Measurements from ENCODE around the gene GABRB1.

Gene GABRB1

GRCh38 chr4:47120783-47121182 lies 89.4 kb downstream of the GABRB1 start:
- DNase-seq = peak; percentile 20

DNA sequence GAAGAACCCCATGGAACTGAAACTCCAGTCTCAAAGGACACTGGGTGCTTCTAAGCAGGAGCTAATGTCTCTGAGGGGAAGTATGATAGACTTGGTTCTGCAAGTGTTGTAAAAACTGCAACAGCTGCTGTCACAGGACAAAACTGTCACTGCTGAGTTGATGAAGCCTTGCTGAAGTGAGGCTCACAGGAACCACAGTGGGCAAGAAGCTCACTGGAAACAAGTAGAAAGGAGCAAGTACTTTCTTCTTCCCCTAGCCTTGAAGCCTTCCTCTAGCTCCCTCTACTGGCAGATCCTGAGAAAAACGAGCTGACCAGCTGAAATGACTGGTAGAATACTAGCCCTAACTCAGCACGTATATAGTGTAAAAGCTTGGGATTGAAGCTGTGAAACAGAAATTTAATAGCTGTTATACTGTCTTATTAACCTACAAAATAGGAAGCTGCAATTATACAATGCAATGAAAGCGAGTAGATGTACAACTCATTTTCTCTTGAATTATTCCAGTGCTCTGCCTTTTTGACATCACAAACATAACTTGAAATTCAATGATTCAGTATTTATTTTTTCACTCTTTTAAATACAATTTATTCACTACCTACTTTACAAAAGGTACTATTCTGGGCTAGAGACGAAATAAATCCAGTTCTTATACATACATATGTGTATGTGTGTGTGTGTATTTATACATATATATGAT lies 91.4 kb downstream of the GABRB1 start:
- DNase-seq = peak; percentile 56

DNA sequence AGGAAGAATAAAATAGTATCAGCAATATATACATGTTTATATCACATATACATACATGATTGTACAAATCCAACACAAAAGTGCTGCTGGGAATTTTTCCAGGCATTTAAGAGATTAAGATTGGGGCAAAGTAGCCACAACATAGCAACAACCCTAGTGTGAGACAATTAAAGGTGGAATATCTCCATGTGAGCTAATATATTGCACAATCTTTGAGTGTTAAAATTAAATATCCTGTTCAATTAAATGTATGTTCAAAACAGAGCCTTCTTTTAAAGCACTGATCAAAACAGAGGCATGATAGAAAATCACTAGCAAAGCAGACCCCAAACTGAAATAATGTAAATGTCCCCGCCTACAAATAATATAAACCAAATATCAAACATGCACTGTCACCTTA lies 97.6 kb downstream of the GABRB1 start:
- DNase-seq = no peak

GRCh38 chr4:47135210-47135609 lies 103.8 kb downstream of the GABRB1 start:
- DNase-seq = no peak

DNA sequence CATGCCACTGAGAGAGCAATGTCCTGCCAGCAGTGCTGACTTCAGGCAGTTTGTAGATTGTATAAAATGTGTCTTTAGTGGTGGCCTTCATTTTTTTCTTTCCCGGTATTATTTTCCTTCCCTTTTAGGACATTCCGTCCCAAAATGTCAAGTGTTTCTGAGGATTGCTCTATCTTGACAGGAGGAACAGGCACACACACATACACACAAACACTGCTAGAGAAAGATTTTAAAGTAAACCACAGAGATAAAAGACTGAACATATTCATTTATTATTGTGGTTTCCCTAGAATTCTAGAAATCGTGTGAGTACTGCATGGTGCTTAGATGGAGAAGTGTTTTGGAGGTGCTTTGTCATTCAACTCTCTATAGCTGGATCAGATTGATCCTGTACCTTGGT lies 111.9 kb downstream of the GABRB1 start:
- no peak for DNase-seq

DNA sequence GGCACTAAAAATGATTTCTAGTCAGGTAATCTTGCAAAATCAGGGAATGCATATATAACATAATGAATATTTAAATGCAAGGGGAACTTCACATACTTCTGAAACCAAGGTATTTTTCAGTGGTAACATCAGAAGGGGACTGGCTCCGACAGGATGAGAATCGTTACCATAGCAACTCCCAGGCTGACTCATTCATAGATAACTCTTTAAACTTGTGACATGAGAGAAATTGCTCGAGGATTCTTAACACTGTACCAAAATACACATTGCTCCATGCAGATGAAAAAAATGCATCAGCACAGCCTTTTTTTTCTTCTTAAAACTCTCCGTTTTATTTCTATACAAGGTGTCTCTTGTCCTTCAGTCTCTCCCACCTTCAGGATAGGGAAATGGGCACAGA lies 114.3 kb downstream of the GABRB1 start:
- DNase-seq = no peak

DNA sequence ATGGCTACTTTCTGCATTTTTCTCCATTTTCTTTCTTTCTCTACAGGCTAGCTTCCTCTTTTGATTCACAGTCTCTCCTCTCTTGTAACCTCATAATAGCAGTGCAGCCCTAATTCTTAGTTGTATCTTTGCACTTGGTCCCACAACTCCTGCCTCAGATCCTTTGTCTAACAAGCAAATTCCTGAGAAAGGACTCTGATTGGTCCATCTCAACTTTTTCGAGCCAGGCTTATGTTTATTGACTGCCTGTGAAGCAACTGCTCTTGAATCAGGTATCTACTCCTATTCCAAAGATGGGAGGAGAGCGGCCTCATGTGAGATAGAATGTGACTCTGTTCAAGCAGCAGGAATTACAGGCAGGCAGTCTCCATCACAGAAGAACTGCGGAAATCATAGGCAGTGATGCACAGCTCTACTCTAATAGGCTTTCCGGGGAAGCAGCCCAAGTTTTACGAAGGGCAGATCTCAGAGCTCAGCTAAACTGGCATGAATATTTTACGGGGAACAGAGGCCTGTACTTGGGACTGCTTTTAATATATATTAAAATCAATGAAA lies 123.5 kb downstream of the GABRB1 start:
- no peak for DNase-seq

- DNase-seq = no peak
Measured at GRCh38 chr4:47155919-47156318, 124.6 kb downstream of the GABRB1 start.

GRCh38 chr4:47160095-47160494 lies 128.7 kb downstream of the GABRB1 start:
- no peak for DNase-seq

- DNase-seq = peak; percentile 58
Measured at GRCh38 chr4:47167081-47168035, 136.0 kb downstream of the GABRB1 start.

- no peak for DNase-seq
Measured at GRCh38 chr4:47184083-47184482, 152.7 kb downstream of the GABRB1 start.

DNA sequence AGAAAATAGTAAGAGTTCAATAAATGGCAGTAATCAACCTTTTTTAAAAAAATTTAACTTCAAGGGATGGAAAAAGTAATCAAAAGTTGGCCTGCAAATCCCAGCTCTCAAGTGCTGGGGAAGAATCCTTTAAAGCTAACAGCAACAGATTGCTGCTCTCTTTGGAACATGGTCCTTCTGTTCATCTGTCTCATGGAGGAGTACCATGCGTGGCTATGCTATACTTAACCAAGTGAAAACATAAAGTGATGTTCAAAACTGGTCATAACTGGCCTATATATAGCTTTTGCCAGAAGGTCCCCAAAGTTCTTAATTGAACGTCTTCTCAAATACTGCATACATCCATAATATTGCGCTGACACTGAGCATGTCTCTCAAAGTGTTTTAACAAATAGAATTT lies 154.4 kb downstream of the GABRB1 start:
- DNase-seq = no peak

DNA sequence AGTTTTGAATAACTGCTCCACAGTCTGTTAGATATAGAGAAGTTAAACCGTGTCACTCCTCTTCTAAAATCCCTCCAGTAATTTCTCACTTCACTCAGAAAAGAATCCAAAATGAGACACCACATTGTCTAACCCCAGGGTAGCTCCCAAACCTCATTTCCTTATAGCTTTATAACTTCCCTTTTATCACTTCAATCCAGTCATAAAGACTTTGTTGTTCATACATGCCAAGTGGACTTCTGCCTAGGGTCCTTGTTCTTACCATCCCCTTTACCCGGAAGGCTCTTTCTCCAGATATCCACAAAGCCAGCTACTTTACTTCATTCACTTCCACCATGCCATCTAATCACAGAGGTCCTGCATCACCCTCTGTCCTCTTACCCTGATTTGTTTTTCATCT lies 156.2 kb downstream of the GABRB1 start:
- DNase-seq = no peak

DNA sequence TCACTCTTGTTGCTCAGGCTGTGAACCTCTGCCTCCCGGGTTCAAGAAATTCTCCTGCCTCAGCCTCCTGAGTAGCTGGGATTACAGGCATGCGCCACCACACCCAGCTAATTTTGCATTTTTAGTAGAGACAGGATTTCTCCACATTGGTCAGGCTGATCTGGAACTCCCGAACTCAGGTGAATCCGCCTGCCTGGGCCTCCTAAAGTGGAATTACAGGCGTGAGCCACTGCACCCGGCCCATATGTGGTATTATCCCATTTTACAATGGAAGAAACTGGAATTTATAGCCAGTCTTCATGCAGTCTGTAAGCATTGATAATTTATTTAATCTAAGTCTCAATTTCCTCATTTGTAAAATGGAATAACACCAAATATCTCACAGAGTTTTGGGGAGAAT lies 161.8 kb downstream of the GABRB1 start:
- DNase-seq = no peak

DNA sequence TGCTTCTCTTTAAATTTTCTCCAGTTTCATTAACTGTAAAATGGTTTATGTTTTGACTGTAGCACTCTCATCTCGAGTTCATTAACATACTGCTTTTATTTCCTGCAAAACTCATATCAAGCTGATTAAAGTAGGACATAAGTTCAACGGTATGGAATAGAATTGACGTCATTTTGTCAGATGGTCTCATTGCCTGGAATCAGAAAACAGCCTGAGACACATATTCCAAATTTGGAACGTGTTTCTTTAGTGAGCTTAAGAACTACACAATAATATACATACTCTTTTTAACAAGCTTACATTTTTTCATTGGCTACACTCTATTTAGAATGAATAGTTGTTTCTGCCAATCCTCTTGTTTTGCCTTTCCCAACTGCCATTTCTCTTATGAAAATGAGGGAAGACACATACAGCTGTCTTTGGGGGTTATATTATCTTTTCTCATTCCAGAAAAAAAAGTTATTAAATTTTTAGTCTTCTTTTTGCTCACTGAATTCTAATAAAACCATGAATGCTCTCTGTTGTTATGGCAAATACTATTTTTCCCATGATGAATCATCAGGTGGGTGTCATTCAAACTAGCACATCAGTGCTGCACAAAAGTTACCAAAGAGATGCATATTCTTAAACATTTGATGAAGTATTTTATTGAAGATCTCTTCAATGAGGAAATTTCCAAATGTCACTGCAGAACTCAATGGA lies 162.8 kb downstream of the GABRB1 start:
- no peak for DNase-seq

DNA sequence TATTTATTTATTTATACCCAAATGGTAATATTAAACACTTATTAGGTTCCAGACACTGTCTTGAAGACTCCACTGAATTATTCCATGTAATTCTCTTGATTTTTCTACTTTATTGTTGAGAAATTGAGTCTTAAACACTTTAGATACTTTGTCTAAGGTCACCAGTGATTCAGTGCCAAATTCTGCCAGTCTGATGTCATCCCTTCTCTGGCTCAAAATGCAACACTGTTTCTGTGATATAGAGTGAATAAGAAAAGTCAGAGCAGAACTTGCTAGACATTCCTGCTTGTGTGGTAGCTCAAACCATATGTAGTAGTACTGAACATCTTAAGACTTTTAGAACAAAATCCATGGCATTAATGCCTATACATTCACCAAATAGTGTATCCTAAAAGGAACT lies 164.3 kb downstream of the GABRB1 start:
- DNase-seq = no peak

GRCh38 chr4:47198791-47199190 lies 167.4 kb downstream of the GABRB1 start:
- DNase-seq = no peak

DNA sequence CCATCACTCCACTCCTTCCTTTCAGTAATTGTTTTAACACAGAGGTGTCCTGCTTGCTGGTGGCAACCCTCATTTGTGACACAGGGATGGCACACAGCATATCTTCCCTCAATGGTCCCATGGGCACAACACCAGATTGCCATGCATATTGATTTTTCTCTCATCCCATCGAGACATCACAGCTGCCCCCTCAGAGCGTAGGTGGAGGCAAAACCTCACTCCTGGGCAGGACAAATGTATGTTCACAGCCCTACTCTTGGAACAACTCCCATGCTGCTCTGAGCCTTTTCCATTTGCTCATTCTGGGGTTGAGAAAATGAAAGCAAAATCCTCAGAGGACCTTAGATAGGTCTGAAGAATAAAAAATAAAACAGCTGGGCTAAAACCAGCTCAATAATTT lies 172.2 kb downstream of the GABRB1 start:
- no peak for DNase-seq

- DNase-seq = no peak
Measured at GRCh38 chr4:47207555-47207954, 176.2 kb downstream of the GABRB1 start.

DNA sequence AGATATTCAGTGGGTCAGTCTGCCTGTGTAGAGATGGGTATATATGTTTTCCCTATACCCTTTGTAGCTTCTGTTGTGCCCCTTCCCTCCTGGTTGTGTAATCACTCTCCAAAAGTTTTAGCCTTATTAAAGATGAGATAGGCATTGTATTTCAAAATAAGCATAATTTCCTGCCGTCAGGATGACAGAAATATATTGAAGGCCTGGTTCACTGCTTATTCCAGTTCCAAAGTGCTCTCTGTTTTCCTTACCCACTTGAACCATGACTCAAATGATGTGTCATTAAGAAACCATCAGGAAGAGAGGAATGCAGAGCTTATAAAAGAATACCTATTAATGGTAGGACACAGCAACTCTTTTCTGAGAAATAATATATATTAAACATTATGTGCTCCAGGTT lies 178.5 kb downstream of the GABRB1 start:
- DNase-seq = no peak

- no peak for DNase-seq
Measured at GRCh38 chr4:47210828-47211227, 179.5 kb downstream of the GABRB1 start.

- DNase-seq = no peak
Measured at GRCh38 chr4:47213106-47213505, 181.7 kb downstream of the GABRB1 start.

- DNase-seq = no peak
Measured at GRCh38 chr4:47213539-47213938, 182.2 kb downstream of the GABRB1 start.

Measured in NCI-H446 treated with DMSO at 0.1 percent for 48 hours (cell line).